ENCODE results near the gene CAMTA1.

- TF ChIP-seq CTCF (IDR thresholded peaks at IDR 0.05) (no peak), POLR2AphosphoS5 (IDR thresholded peaks at IDR 0.05; ENCODE audit: low read depth, low read length) (no peak), SIN3A (IDR thresholded peaks at IDR 0.05; ENCODE audit: borderline replicate concordance, insufficient read depth, low read depth, low read length) (no peak), TCF7L2 (IDR thresholded peaks at IDR 0.05; ENCODE audit: low read depth, low read length) (no peak)
Observed at GRCh38 chr1:7535016-7535415, 749.8 kb downstream of the CAMTA1 start.
